Neuronal stem cell (in vitro differentiated cells): ENCODE data around the gene ICA1.

Experiments used
- DNase-seq: peaks from one replicate; pipeline ENCODE4 v3.0.0-alpha.2; 2013; ENCODE audit warnings: low spot score
- H2AFZ ChIP-seq: one replicate; pipeline ENCODE4 v1.6.1; 2013; ENCODE audit warnings: mild to moderate bottlenecking, low read length, inconsistent platforms
- H2AK5ac ChIP-seq: 2 replicates; pipeline ENCODE4 v1.6.1; 2013; ENCODE audit warnings: low read depth, mild to moderate bottlenecking, inconsistent platforms, low read length, moderate library complexity, mixed read lengths
- H2BK120ac ChIP-seq: 2 replicates; pipeline ENCODE4 v1.6.1; 2013; ENCODE audit warnings: low read depth, mild to moderate bottlenecking, inconsistent platforms, low read length, moderate library complexity, mixed read lengths
- H2BK12ac ChIP-seq: one replicate; pipeline ENCODE4 v1.6.1; 2013; ENCODE audit warnings: low read length, inconsistent platforms
- H2BK15ac ChIP-seq: 2 replicates; pipeline ENCODE4 v1.6.1; 2013; ENCODE audit warnings: mild to moderate bottlenecking, low read length, inconsistent platforms, mixed read lengths
- H2BK5ac ChIP-seq: one replicate; pipeline ENCODE4 v1.6.1; 2013; ENCODE audit warnings: inconsistent platforms, mild to moderate bottlenecking, low read length, moderate library complexity
- H3K14ac ChIP-seq: one replicate; pipeline ENCODE4 v1.6.1; 2013; ENCODE audit warnings: low read length, inconsistent platforms
- H3K18ac ChIP-seq: 2 replicates; pipeline ENCODE4 v1.6.1; 2013; ENCODE audit warnings: low read length, inconsistent platforms
- H3K23ac ChIP-seq: 2 replicates; pipeline ENCODE4 v1.6.1; 2013; ENCODE audit warnings: low read depth, mild to moderate bottlenecking, mixed read lengths, low read length, inconsistent platforms; ENCODE audit not compliant: poor library complexity
- H3K27ac ChIP-seq: replicated peaks from 3 replicates; pipeline ENCODE4 v1.5.1; 2013; ENCODE audit warnings: low read length, inconsistent platforms
- H3K27me3 ChIP-seq, 3 experiments: 2 replicates each; pipeline ENCODE4 v1.6.1; 2013; ENCODE audit warnings: low read length in 3 of 3, mild to moderate bottlenecking in 2 of 3, inconsistent platforms in 1 of 3, low read depth in 1 of 3, mixed read lengths in 1 of 3, moderate library complexity in 1 of 3; ENCODE audit not compliant: control insufficient read depth in 3 of 3, insufficient read depth in 3 of 3
- H3K36me3 ChIP-seq, 2 donors: replicated peaks in 1 of 2; 2 replicates each; pipeline ENCODE4 v1.6.1; 2013; ENCODE audit warnings: low read length in 2 of 2; ENCODE audit not compliant: control insufficient read depth in 2 of 2, insufficient read depth in 2 of 2
- H3K4ac ChIP-seq: 2 replicates; pipeline ENCODE4 v1.6.1; 2013; ENCODE audit warnings: inconsistent platforms, mild to moderate bottlenecking, low read length, moderate library complexity
- H3K4me1 ChIP-seq, 2 donors: 1 replicate in 1 of 2; 2 replicates in 1 of 2; pipeline ENCODE4 v1.6.1; 2013; ENCODE audit warnings: low read length in 2 of 2, low read depth in 1 of 2; ENCODE audit not compliant: control insufficient read depth in 2 of 2, insufficient read depth in 1 of 2
- H3K4me2 ChIP-seq: one replicate; pipeline ENCODE4 v1.6.1; 2013; ENCODE audit warnings: mild to moderate bottlenecking, low read length, inconsistent platforms; ENCODE audit not compliant: insufficient read depth, poor library complexity, severe bottlenecking
- H3K4me3 ChIP-seq, 2 donors: 2 replicates each; pipeline ENCODE4 v1.5.1; 2013; ENCODE audit warnings: low read length in 2 of 2, mild to moderate bottlenecking in 2 of 2, inconsistent platforms in 1 of 2, moderate library complexity in 1 of 2
- H3K79me1 ChIP-seq: one replicate; pipeline ENCODE4 v1.6.1; 2013; ENCODE audit warnings: low read depth, mild to moderate bottlenecking, inconsistent platforms, low read length, moderate library complexity
- H3K9ac ChIP-seq: one replicate; pipeline ENCODE4 v1.6.1; 2013; ENCODE audit warnings: mild to moderate bottlenecking, low read depth, low read length, inconsistent platforms; ENCODE audit not compliant: poor library complexity
- H3K9me3 ChIP-seq, 2 donors: replicated peaks in 1 of 2; 2 replicates each; pipeline versions ENCODE3 to v1.6.1; 2013; ENCODE audit warnings: low read length in 2 of 2, mild to moderate bottlenecking in 2 of 2, inconsistent platforms in 1 of 2, low read depth in 1 of 2, mixed read lengths in 1 of 2, moderate library complexity in 1 of 2; ENCODE audit not compliant: control insufficient read depth in 2 of 2, insufficient read depth in 1 of 2
- H4K8ac ChIP-seq: one replicate; pipeline ENCODE4 v1.6.1; 2013; ENCODE audit warnings: low read depth, mild to moderate bottlenecking, inconsistent platforms, low read length, moderate library complexity
- H4K91ac ChIP-seq: one replicate; pipeline ENCODE4 v1.6.1; 2013; ENCODE audit warnings: low read length, low read depth, mild to moderate bottlenecking, inconsistent platforms; ENCODE audit not compliant: poor library complexity
- WGBS, 2 donors: extraction: QIAGEN DNeasy Blood & Tissue Kit; methylation state at CpG; one replicate each; pipeline ENCODE4 v1.1.7; 2013; ENCODE audit warnings: missing lambda C conversion rate in 2 of 2, mixed read lengths in 1 of 2; ENCODE audit not compliant: insufficient read length in 2 of 2, insufficient replicate concordance in 1 of 2; ENCODE audit errors: extremely low coverage in 2 of 2; 5-methylcytosine and 5-hydroxymethylcytosine counted together

Gene ICA1

DNA sequence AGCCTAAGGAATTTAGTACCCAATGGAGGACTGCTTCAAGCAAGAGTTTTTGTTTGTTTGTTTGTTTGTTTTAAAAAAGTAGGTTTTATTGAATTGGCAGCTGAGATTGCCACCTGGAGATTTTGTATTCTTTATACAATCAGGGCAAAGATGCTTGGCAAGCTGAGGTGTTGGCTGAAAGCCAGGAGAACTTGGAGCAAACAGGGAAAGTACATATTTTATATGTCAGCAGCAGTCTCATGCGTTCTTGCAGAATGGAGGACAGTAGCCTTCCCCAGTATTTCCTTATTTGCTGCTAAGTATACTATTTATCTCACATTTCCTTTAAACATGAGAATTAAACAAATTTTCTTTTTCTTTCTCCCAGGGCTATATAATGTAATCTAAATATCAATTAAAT is 22.6 kb upstream of the ICA1 start:
- Histone ChIP-seq H3K4ac (no peak overlapping the region), H4K8ac (no peak overlapping the region), H3K79me1 (no peaks in the 10 kb centered on the region), H2BK5ac (no peak overlapping the region), H3K9ac (no peak overlapping the region), H3K4me2 (no peak overlapping the region), H3K4me1 (no peaks in the 10 kb centered on the region), H2BK120ac (no peak overlapping the region), H3K27ac (no peak overlapping the region), H3K23ac (no peak overlapping the region), H3K36me3 (no peaks in the 10 kb centered on the region), H2AFZ (no peak overlapping the region), H2AK5ac (no peak overlapping the region), H3K18ac (no peak overlapping the region), H2BK12ac (no peak overlapping the region), H3K27me3 (no peaks in the 10 kb centered on the region), H3K14ac (no peak overlapping the region), H3K4me3 (no peak overlapping the region), H4K91ac (no peak overlapping the region), H2BK15ac (no peak overlapping the region), H3K9me3 (no peaks in the 10 kb centered on the region)
- DNase-seq: no peak
- no CpG with 5 or more reads among the region's 1 CpG for WGBS, 2 donors

DNA sequence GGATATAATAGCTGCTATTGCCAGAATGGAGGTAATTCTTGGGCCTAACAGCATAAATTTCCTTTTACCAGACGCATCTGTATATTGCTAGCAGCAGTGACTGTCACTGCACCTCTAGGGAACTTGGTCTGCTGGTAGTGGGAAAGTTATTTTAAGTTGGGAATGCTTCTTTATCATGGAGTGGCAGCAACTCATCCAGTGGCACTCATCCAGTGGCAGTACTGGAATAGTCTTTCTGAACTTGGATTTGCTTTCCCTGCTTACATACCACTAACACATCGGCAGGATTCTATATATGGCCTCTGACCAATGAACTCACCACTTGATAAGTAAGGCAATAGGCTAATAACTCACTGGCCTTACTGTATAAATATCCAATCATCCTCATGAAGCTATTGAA is 22.0 kb upstream of the ICA1 start:
- no CpG with 5 or more reads among the region's 2 CpGs for WGBS, 2 donors
- Histone ChIP-seq H3K4me2 (no peak overlapping the region), H3K18ac (no peak overlapping the region), H2BK120ac (no peak overlapping the region), H3K23ac (no peak overlapping the region), H3K9me3 (no peaks in the 10 kb centered on the region), H2AK5ac (no peak overlapping the region), H3K4me3 (no peak overlapping the region), H3K79me1 (no peaks in the 10 kb centered on the region), H2BK15ac (no peak overlapping the region), H4K8ac (no peak overlapping the region), H2AFZ (no peak overlapping the region), H3K36me3 (no peaks in the 10 kb centered on the region), H4K91ac (no peak overlapping the region), H3K9ac (no peak overlapping the region), H3K4ac (no peak overlapping the region), H2BK5ac (no peak overlapping the region), H3K14ac (no peak overlapping the region), H2BK12ac (no peak overlapping the region), H3K4me1 (no peaks in the 10 kb centered on the region), H3K27me3 (no peaks in the 10 kb centered on the region), H3K27ac (no peak overlapping the region)
- no peak for DNase-seq

DNA sequence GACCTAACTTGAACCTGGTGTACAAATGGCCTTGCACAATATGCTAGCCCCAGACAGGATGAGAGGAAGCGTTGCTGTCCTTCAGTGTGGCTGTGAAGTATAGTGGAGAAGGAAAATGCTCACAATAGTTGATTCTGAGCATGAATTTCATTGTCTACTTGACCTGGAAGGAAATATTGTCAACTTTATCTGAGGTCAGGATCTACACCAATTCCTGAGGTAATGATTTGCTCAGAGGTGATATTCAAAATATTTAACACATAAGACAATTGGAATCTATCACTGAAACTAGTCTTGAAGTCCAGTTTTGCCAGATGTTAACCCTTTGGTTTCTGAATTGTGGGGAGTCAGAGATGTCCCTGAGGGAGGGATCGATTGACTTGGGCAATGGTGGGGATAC is 20.9 kb upstream of the ICA1 start:
- Histone ChIP-seq H3K4me3 (no peak overlapping the region), H3K27me3 (no peaks in the 10 kb centered on the region), H2BK120ac (no peak overlapping the region), H3K14ac (no peak overlapping the region), H3K79me1 (no peaks in the 10 kb centered on the region), H3K4ac (no peak overlapping the region), H4K91ac (no peak overlapping the region), H3K23ac (no peak overlapping the region), H4K8ac (no peak overlapping the region), H2AFZ (no peak overlapping the region), H3K9me3 (no peaks in the 10 kb centered on the region), H3K27ac (no peak overlapping the region), H2AK5ac (no peak overlapping the region), H3K4me1 (no peaks in the 10 kb centered on the region), H3K36me3 (no peaks in the 10 kb centered on the region), H2BK5ac (no peak overlapping the region), H3K18ac (no peak overlapping the region), H3K9ac (no peak overlapping the region), H2BK15ac (no peak overlapping the region), H2BK12ac (no peak overlapping the region), H3K4me2 (no peak overlapping the region)
- DNase-seq: no peak
- no CpG with 5 or more reads among the region's 2 CpGs for WGBS, 2 donors

DNA sequence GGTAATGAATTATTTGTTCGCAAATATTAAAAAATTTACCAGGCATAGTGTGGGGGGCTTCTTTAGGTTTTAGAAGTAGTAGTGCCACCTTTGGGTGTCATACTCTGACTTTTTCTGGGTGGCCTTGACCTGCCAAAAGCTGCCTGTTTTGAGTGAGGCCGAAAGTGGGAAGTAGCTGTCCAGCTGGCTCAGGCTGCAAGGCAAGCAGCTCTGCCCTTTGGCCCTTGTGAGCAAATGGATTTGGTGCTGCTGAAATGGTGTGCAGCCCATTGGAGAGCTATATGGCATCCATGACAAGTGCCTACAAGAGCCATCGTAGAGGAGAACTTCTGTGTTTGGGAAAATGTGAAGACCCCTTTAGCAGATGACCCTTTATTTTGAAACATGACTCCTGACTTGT is 20.2 kb upstream of the ICA1 start:
- Histone ChIP-seq H3K4me2 (no peak overlapping the region), H3K23ac (no peak overlapping the region), H3K4ac (no peak overlapping the region), H4K91ac (no peak overlapping the region), H3K18ac (no peak overlapping the region), H4K8ac (no peak overlapping the region), H3K36me3 (no peaks in the 10 kb centered on the region), H2BK5ac (no peak overlapping the region), H3K27me3 (no peaks in the 10 kb centered on the region), H3K79me1 (no peaks in the 10 kb centered on the region), H2BK12ac (no peak overlapping the region), H3K9ac (no peak overlapping the region), H3K14ac (no peak overlapping the region), H2AFZ (no peak overlapping the region), H3K4me3 (no peak overlapping the region), H2BK15ac (no peak overlapping the region), H3K4me1 (no peaks in the 10 kb centered on the region), H3K9me3 (no peaks in the 10 kb centered on the region), H3K27ac (no peak overlapping the region), H2BK120ac (no peak overlapping the region), H2AK5ac (no peak overlapping the region)
- no CpG with 5 or more reads among the region's 3 CpGs for WGBS, 2 donors
- DNase-seq: no peak
